ENCODE measurements around the gene CNTNAP2.

DNA sequence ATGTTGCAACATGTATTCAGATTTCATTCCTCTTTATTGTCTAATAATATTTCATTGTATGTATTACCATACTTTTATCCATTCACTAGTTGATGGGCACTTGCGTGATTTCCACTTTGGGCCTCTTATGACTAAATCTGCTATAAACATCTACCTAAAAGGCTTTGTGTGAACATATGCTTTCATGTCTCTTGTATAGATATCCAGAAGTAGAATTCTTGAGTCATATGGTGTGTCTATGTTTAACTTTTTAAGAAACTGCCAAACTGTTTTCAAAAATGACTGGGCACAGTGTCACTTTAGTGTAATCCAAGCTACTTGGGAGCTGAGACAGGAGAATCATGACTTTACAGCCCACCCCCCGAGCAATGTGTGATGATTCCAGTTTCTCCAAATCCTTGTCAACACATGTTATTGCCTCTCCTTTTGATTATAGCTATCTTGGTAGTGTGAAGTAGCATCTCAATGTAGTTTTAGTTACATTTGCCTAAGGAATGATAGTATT is 1855.1 kb downstream of the CNTNAP2 start:
- no peak for TF ChIP-seq CTCF (IDR thresholded peaks at IDR 0.05 in 4 of 5, conservative IDR thresholded peaks at IDR 0.05 in 1 of 5)
- no peak for TF ChIP-seq POLR2A (IDR thresholded peaks at IDR 0.05)

Data from gastrocnemius medialis (tissue), 4 donors.